Gastrocnemius medialis (tissue), 4 donors: Measurements from ENCODE around the gene ACLY. TPM values are rescaled to one million over a fixed set of nuclear protein-coding genes. Genes with fewer than 3 reads are reported as not detected.

Experiments
- ATAC-seq, 2 donors: fragments of 150-250 bp; one replicate each; pipeline ENCODE4 v1.9.1; 2016
- DNase-seq, 2 donors: peaks; one replicate each; pipeline ENCODE4 v3.0.0-alpha.2; 2019
- H3K27ac ChIP-seq, 4 donors: fragments of 200-600 bp; sonication (generic); 1 replicate in 1 of 4; 2 replicates in 3 of 4; pipeline ENCODE4 v1.5.1; 2016 to 2018; ENCODE audit warnings: mild to moderate bottlenecking in 2 of 4, moderate library complexity in 1 of 4
- H3K27me3 ChIP-seq, 3 donors: fragments of 200-600 bp; sonication (generic) in 2 of 3; 1 replicate in 1 of 3; 2 replicates in 2 of 3; pipeline versions ENCODE4 v1.5.1 to v1.6.0; 2016 to 2019; ENCODE audit warnings: mild to moderate bottlenecking in 1 of 3, moderate library complexity in 1 of 3
- H3K36me3 ChIP-seq, 2 donors: fragments of 200-600 bp; sonication (generic) in 1 of 2; one replicate each; pipeline ENCODE4 v1.5.1; 2017 to 2018
- H3K4me1 ChIP-seq, 2 donors: fragments of 200-600 bp; sonication (generic) in 1 of 2; one replicate each; pipeline ENCODE4 v1.5.1; 2016 to 2017; ENCODE audit warnings: mild to moderate bottlenecking in 2 of 2
- H3K4me3 ChIP-seq, 4 donors: fragments of 200-600 bp; sonication (generic) in 3 of 4; 1 replicate in 1 of 4; 2 replicates in 3 of 4; pipeline ENCODE4 v1.5.1; 2016 to 2019; ENCODE audit warnings: mild to moderate bottlenecking in 2 of 4
- H3K9me3 ChIP-seq, 3 donors: fragments of 200-600 bp; sonication (generic) in 2 of 3; 1 replicate in 1 of 3; 2 replicates in 2 of 3; pipeline ENCODE4 v1.5.1; 2016 to 2019
- POLR2A ChIP-seq, 2 donors: fragments of 450-650 bp; IDR thresholded peaks; one replicate each; pipeline ENCODE4 v1.6.1; 2017; ENCODE audit warnings: antibody characterized with exemption in 2 of 2, mild to moderate bottlenecking in 2 of 2, moderate library complexity in 2 of 2
- in situ Hi-C, 4 donors: fragments of 200-750 bp; cut with MboI; loops; one replicate each; pipeline versions ENCODE4 v1.15.0 to v1.8.0; 2017; ENCODE audit warnings: low sequenced_read_pairs in 4 of 4
- intact Hi-C: fragments of 100-400 bp; cut with DNase I; formaldehyde crosslinking; loops from one replicate; pipeline ENCODE4 v1.15.1; 2023; ENCODE audit warnings: low total_unique reads
- total RNA-seq, 4 donors: library from RNA; depleted of rRNA; stranded (reverse); fragments of >200 nt; gene quantifications; one replicate each; pipeline versions ENCODE4 v1.1.0 to v1.2.3, GENCODE V29; 2016
- TF ChIP-seq, protein P1 (sequence below), 5 experiments: fragments of 450-650 bp in 3 of 5; fragments of 200-600 bp in 2 of 5; sonication (generic) in 2 of 5; IDR thresholded peaks in 4 of 5; conservative IDR thresholded peaks in 1 of 5; 1 replicate in 4 of 5; 2 replicates in 1 of 5; pipeline ENCODE4 v1.5.1; 2016 to 2019; ENCODE audit warnings: antibody characterized with exemption in 5 of 5, mild to moderate bottlenecking in 3 of 5, moderate library complexity in 3 of 5

The ACLY gene
- total RNA-seq, 4 donors from 2014 or later = 20.8 to 35.0 (median 30.7) TPM

DNA sequence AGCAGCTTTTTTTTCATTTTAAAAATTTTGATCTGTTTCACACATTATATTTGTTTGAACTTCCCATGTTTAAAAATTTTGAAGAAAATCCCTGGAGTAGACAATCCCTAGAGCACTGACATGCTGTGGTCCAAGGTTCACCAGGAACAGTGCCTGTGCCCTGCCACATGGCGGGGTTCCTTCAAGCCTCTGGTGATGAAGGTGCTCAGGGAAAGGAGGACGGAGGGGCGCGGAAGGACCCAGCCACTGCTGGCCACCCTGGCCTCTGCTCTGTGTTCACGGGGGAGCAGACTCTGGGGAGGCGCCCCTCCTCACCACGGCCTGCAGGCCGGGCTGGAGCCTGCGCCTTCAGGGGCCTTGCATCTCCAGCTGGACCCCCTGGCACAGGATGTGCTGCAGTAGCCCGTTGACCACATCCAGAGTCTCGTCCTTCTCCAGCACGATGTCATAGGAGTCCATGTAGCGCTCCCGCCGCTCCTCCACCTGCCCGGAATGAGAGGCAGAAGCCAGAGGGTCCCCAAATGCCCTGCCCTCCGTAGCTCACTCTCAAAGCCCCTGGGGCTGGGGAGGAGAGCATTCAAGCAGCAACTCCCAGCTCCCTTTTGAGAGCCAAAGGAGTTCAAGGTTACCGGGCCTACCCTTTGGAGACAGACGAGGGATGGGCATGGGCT lies 93.4 kb downstream of the ACLY start:
- in situ Hi-C loops = no loop called here
- intact Hi-C loops = no loop called here
- ATAC-seq = no peak

DNA sequence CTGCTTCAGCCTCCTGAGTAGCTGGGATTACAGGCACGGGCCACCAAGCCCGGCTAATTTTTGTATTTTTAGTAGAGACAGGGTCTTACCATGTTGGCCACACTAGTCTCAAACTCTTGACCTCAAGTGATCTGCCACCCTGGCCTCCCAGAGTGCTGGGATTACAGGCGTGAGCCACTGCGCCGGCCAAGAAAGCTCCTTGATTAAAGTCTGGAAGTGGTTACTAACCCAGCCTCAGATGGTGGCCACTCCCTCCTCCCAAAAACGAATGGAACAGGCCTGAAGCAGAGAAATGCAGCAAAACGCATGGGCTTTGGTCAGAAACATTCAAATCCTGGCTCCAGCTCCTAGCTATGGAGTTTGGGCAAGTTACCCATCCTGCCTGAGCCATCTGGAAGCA lies 94.7 kb downstream of the ACLY start:
- Histone ChIP-seq H3K4me3 (no peak overlapping the region), H3K4me1 (no peaks in the 10 kb centered on the region), H3K36me3 (peaks cover 0 to 24% of the 10 kb centered on the region in 2 donors), H3K27ac (no peak overlapping the region), H3K9me3 (no peaks in the 10 kb centered on the region), H3K27me3 (no peaks in the 10 kb centered on the region)
- TF ChIP-seq, protein P1, sequence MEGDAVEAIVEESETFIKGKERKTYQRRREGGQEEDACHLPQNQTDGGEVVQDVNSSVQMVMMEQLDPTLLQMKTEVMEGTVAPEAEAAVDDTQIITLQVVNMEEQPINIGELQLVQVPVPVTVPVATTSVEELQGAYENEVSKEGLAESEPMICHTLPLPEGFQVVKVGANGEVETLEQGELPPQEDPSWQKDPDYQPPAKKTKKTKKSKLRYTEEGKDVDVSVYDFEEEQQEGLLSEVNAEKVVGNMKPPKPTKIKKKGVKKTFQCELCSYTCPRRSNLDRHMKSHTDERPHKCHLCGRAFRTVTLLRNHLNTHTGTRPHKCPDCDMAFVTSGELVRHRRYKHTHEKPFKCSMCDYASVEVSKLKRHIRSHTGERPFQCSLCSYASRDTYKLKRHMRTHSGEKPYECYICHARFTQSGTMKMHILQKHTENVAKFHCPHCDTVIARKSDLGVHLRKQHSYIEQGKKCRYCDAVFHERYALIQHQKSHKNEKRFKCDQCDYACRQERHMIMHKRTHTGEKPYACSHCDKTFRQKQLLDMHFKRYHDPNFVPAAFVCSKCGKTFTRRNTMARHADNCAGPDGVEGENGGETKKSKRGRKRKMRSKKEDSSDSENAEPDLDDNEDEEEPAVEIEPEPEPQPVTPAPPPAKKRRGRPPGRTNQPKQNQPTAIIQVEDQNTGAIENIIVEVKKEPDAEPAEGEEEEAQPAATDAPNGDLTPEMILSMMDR (IDR thresholded peaks at IDR 0.05 in 4 of 5, conservative IDR thresholded peaks at IDR 0.05 in 1 of 5) = no peak
- no peak for TF ChIP-seq POLR2A (IDR thresholded peaks at IDR 0.05)
- no peak for ATAC-seq
- intact Hi-C loops = no loop called here
- DNase-seq = no peak
- in situ Hi-C loops = no loop called here

More for the DNA sequence above, 93.4 kb downstream of the ACLY start:
- TF ChIP-seq POLR2A (IDR thresholded peaks at IDR 0.05) = no peak
- TF ChIP-seq, protein P1 (IDR thresholded peaks at IDR 0.05 in 4 of 5, conservative IDR thresholded peaks at IDR 0.05 in 1 of 5) = no peak
- Histone ChIP-seq H3K27me3 (no peaks in the 10 kb centered on the region), H3K36me3 (peaks cover 0 to 33% of the 10 kb centered on the region in 2 donors), H3K4me1 (no peaks in the 10 kb centered on the region), H3K4me3 (no peak overlapping the region), H3K9me3 (no peaks in the 10 kb centered on the region), H3K27ac (no peak overlapping the region)
- no peak for DNase-seq

DNA sequence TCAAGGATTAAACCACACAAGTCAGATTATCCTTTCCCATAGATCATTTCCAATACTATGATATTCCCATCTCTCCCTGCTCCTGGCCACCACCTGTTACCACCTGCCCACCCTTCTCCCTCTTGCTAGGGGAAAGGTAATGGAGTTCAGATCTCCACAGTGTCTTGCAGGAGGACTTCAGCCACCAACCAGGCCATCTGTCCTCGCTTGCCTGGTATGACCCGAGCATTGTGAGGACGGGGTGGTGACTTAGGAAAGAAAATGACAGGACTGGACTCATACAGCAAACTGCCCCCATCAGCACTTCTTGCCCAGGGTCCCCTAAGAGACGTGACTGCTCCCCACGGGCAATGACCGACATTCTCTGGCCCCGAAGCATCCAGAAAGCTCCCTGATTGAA lies 95.2 kb downstream of the ACLY start:
- Histone ChIP-seq H3K36me3 (peaks cover 0 to 19% of the 10 kb centered on the region in 2 donors), H3K4me1 (no peaks in the 10 kb centered on the region), H3K27ac (no peak overlapping the region), H3K4me3 (no peak overlapping the region), H3K9me3 (no peaks in the 10 kb centered on the region), H3K27me3 (no peaks in the 10 kb centered on the region)
- no peak for DNase-seq
- TF ChIP-seq, protein P1 (IDR thresholded peaks at IDR 0.05 in 4 of 5, conservative IDR thresholded peaks at IDR 0.05 in 1 of 5) = no peak
- no peak for TF ChIP-seq POLR2A (IDR thresholded peaks at IDR 0.05)
- intact Hi-C loops (no loop called here), in situ Hi-C loops (no loop called here)
- no peak for ATAC-seq

DNA sequence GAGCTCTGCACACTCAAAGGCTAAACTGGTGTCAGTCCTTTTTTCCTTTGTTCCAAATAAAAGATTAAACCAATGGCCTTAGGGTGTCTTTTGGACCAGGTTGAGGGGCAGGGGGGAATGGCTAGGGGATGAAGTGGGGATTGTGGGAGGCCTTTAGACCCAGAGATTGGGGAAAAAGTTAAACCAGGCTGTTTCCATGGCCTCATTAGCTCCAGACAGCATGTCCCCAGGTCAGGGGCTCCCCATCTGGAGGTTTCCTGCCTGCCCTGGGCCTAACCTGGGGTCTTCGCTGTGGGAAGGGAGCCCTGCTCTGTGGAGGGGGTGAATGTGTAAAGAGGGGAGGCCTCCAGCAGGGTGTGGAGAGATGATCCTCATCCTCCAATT lies 95.6 kb downstream of the ACLY start:
- in situ Hi-C loops = no loop called here
- Histone ChIP-seq H3K36me3 (peaks cover 0 to 17% of the 10 kb centered on the region in 2 donors), H3K27me3 (no peaks in the 10 kb centered on the region), H3K4me1 (no peaks in the 10 kb centered on the region), H3K9me3 (no peaks in the 10 kb centered on the region), H3K27ac (no peak overlapping the region), H3K4me3 (no peak overlapping the region)
- DNase-seq = no peak
- no peak for ATAC-seq
- TF ChIP-seq POLR2A (IDR thresholded peaks at IDR 0.05) = no peak
- TF ChIP-seq, protein P1 (IDR thresholded peaks at IDR 0.05 in 4 of 5, conservative IDR thresholded peaks at IDR 0.05 in 1 of 5) = no peak
- intact Hi-C loops = no loop called here
